Measurements from ENCODE around the gene UBQLN1. TPM values are rescaled to one million over a fixed set of nuclear protein-coding genes. Genes with fewer than 3 reads are reported as not detected.

Gene UBQLN1
- total and polyA plus RNA-seq, 9 of the 15 experiments (the other 6 are each of a cell fraction or from before 2014, with no cell fraction given), result 7.5 to 120 (median 52.8) TPM

- peak; percentile 59; the same call in 1 of the 2 replicates for TF ChIP-seq REST (IDR thresholded peaks at IDR 0.05; ENCODE audit: borderline replicate concordance)
- no peak for TF ChIP-seq REST (CRISPR knock-in tag; IDR thresholded peaks at IDR 0.05; ENCODE audit: low read depth)
- no peak for TF ChIP-seq MYBL2 (IDR thresholded peaks at IDR 0.05; ENCODE audit: low read depth)
- TF ChIP-seq MYBL2 (CRISPR knock-in tag; IDR thresholded peaks at IDR 0.05; ENCODE audit: borderline replicate concordance), result no peak
- TF ChIP-seq NFIX (CRISPR knock-in tag; IDR thresholded peaks at IDR 0.05; ENCODE audit: low read depth), result no peak
- no peak for TF ChIP-seq ZFP91 (CRISPR knock-in tag; IDR thresholded peaks at IDR 0.05)
These were observed 86.7 kb downstream of the UBQLN1 start (continued) for GRCh38 chr9:83620841-83621636.

All from K562 (cell line).